GM12878 (cell line): Measurements from ENCODE around the gene LRBA.

Experiments
- CREB1 ChIP-seq: IDR thresholded peaks from 2 replicates; pipeline ENCODE4 v1.6.1; 2012; ENCODE audit warnings: low read depth, mild to moderate bottlenecking, inconsistent platforms
- CTCF ChIP-seq, 3 experiments: IDR thresholded peaks in 2 of 3; conservative IDR thresholded peaks in 1 of 3; 2 replicates each; pipeline ENCODE4 v1.5.1; 2011; ENCODE audit warnings: low read depth in 3 of 3, low read length in 3 of 3, mild to moderate bottlenecking in 3 of 3, control low read depth in 2 of 3, moderate library complexity in 2 of 3, inconsistent platforms in 1 of 3, mixed read lengths in 1 of 3; ENCODE audit not compliant: control insufficient read depth in 2 of 3, insufficient read depth in 1 of 3; ENCODE audit errors: extremely low read depth in 1 of 3
- EP300 ChIP-seq, 2 experiments: fragments of 150-350 bp in 1 of 2; IDR thresholded peaks; 2 replicates each; pipeline ENCODE4 v1.6.1; 2011 to 2012; ENCODE audit warnings: low read depth in 2 of 2, low read length in 2 of 2, borderline replicate concordance in 1 of 2, improper control_type of control experiment in 1 of 2, inconsistent platforms in 1 of 2; ENCODE audit not compliant: control insufficient read depth in 1 of 2
- KAT2A ChIP-seq: conservative IDR thresholded peaks from 2 replicates; pipeline ENCODE4 v1.6.1; 2011; ENCODE audit warnings: low read depth, low read length; ENCODE audit not compliant: control insufficient read depth
- NFXL1 ChIP-seq: fragments of 450-650 bp; IDR thresholded peaks from 2 replicates; pipeline ENCODE4 v1.6.1; 2017; ENCODE audit warnings: antibody characterized with exemption, mild to moderate bottlenecking, borderline replicate concordance
- NRF1 ChIP-seq: conservative IDR thresholded peaks from 2 replicates; pipeline ENCODE4 v1.6.1; 2011; ENCODE audit warnings: mild to moderate bottlenecking, low read depth, low read length, improper control_type of control experiment
- POLR2A ChIP-seq: IDR thresholded peaks from 2 replicates; pipeline ENCODE4 v1.6.1; 2011; ENCODE audit warnings: low read depth, mild to moderate bottlenecking, low read length
- REST ChIP-seq: IDR thresholded peaks from 2 replicates; pipeline ENCODE4 v1.6.1; 2012; ENCODE audit warnings: mild to moderate bottlenecking, low read depth, low read length
- TARDBP ChIP-seq: IDR thresholded peaks from 2 replicates; pipeline ENCODE4 v1.6.1; 2016; ENCODE audit warnings: borderline replicate concordance
- TCF3 ChIP-seq: IDR thresholded peaks from 2 replicates; pipeline ENCODE4 v1.6.1; 2012; ENCODE audit warnings: low read depth, mild to moderate bottlenecking, low read length, borderline replicate concordance; ENCODE audit not compliant: insufficient read depth
- TCF7 ChIP-seq: IDR thresholded peaks from 2 replicates; pipeline ENCODE4 v1.6.1; 2014; ENCODE audit warnings: antibody characterized with exemption, borderline replicate concordance
- ZBED1 ChIP-seq: IDR thresholded peaks from 2 replicates; pipeline ENCODE4 v1.6.1; 2016; ENCODE audit warnings: borderline replicate concordance
- ZNF274 ChIP-seq: IDR thresholded peaks from one replicate; pipeline ENCODE4 v1.8.0; 2011; ENCODE audit not compliant: insufficient read length, insufficient read depth

- TF ChIP-seq ZNF274 (no peak), CREB1 (no peak), EP300 (IDR thresholded peaks at IDR 0.05; ENCODE audit: borderline replicate concordance in 1 of 2, control insufficient read depth in 1 of 2, low read depth in 2 of 2, low read length in 2 of 2) (no peak), REST (no peak), POLR2A (no peak), TCF7 (no peak), CTCF (IDR thresholded peaks at IDR 0.05 in 2 of 3, conservative IDR thresholded peaks at IDR 0.05 in 1 of 3; ENCODE audit: control insufficient read depth in 2 of 3, extremely low read depth in 1 of 3, insufficient read depth in 1 of 3, low read depth in 3 of 3, low read length in 3 of 3) (no peak), KAT2A (no peak), TARDBP (no peak), NRF1 (no peak), NFXL1 (no peak), ZBED1 (no peak), TCF3 (no peak)
Observed at GRCh38 chr4:150574678-150575077, 440.4 kb downstream of the LRBA start.
